ENCODE results near the gene ELAVL2.

DNA sequence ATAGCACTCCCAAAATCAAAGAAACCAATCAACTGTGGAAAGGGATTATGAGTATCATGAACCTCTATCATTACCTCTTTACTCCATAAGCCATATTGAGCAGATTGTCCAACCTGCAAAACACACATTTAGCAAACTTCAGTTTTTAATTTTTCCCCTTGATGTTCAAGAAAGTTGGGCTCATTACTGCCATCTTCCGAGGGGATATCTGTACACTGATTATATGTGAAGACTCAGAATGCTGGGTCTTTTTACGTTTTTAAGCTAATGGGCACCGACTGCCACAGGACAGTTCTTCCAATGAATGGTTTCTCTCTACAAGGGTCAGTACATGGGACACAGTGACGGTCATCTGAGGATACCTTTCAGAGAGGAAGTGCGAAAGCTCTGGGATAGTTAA is 132.7 kb downstream of the ELAVL2 start:
- no peak for TF ChIP-seq GATA2 (IDR thresholded peaks at IDR 0.05; ENCODE audit: low read depth, low read length)
- TF ChIP-seq GATA3 (IDR thresholded peaks at IDR 0.05; ENCODE audit: low read depth, low read length), result no peak
